K562 (cell line): ENCODE measurements around the gene FRMPD1. TPM values are rescaled to one million over a fixed set of nuclear protein-coding genes. Genes with fewer than 3 reads are reported as not detected.

ENCODE experiments used
- ATAC-seq: fragments of 200-7000 bp; cut with Tn5 transposase; 3 replicates; pipeline ENCODE4 v1.9.1; 2020; ENCODE audit warnings: moderate library complexity
- BruUV-seq: library from RNA; stranded (reverse); fragments of 400-500 nt; replicated peaks from 2 replicates; lab custom pipeline; 2021; lab: Mats Ljungman, UMichigan
- CTCF ChIA-PET: fragments of 300-600 bp; formaldehyde crosslinking; extraction: SDS; loops from one replicate; lab custom pipeline; 2021; ENCODE audit warnings: low intra/inter-chr PET ratio; lab: Yijun Ruan, JAX
- POLR2A ChIA-PET: fragments of 300-600, 350-650 bp; sonication (Branson Sonifier 250); formaldehyde crosslinking; extraction: SDS; loops from one replicate; lab custom pipeline; 2021; ENCODE audit warnings: antibody characterized with exemption, inconsistent platforms; lab: Yijun Ruan, JAX
- DNase-seq, 4 experiments: peaks; one replicate each; pipeline versions ENCODE4 v3.0.0 to v3.0.0-alpha.2; 2011 to 2018; ENCODE audit warnings: low spot score in 3 of 4, mixed read lengths in 3 of 4; ENCODE audit errors: extremely low read depth in 1 of 4
- FAIRE-seq: peaks from 2 replicates; lab custom pipeline; 2011; peaks lifted over from hg19 to GRCh38; lab: Jason Lieb, UNC
- H2AFZ ChIP-seq: 2 replicates; pipeline ENCODE4 v1.6.0; 2011; ENCODE audit warnings: low read depth, low read length, control low read depth, inconsistent platforms
- H3K27ac ChIP-seq: fragments of 200-600 bp; 3 replicates; pipeline ENCODE4 v1.8.0; 2011; ENCODE audit warnings: low read depth, mild to moderate bottlenecking, control low read depth, inconsistent platforms, low read length, moderate library complexity, mixed read lengths; ENCODE audit errors: extremely low read depth
- H3K27me3 ChIP-seq, 2 experiments: fragments of 300-600 bp in 1 of 2; 2 replicates in 1 of 2; 3 replicates in 1 of 2; pipeline versions ENCODE4 v1.6.0 to v1.8.0; 2011; ENCODE audit warnings: inconsistent platforms in 2 of 2, low read length in 2 of 2, mild to moderate bottlenecking in 1 of 2, mixed read lengths in 1 of 2, moderate library complexity in 1 of 2; ENCODE audit not compliant: control insufficient read depth in 2 of 2, insufficient read depth in 2 of 2
- H3K36me3 ChIP-seq: fragments of 300-600 bp; 3 replicates; pipeline ENCODE4 v1.8.0; 2011; ENCODE audit warnings: mild to moderate bottlenecking, low read length, inconsistent platforms; ENCODE audit not compliant: control insufficient read depth, insufficient read depth
- H3K4me1 ChIP-seq, 2 experiments: fragments of 200-600 bp in 1 of 2; replicated peaks in 1 of 2; 2 replicates in 1 of 2; 3 replicates in 1 of 2; pipeline versions ENCODE4 v1.5.1 to v1.8.0; 2011; ENCODE audit warnings: inconsistent platforms in 2 of 2, low read length in 2 of 2, mild to moderate bottlenecking in 1 of 2, mixed read lengths in 1 of 2, moderate library complexity in 1 of 2; ENCODE audit not compliant: control insufficient read depth in 2 of 2, insufficient read depth in 2 of 2
- H3K4me2 ChIP-seq: 2 replicates; pipeline ENCODE4 v1.6.1; 2011; ENCODE audit warnings: low read length, control low read depth, inconsistent platforms, mixed read lengths; ENCODE audit not compliant: insufficient read depth
- H3K4me3 ChIP-seq: fragments of 200-600 bp; sonication (generic), shearing (Covaris generic); 2 replicates; pipeline ENCODE4 v1.5.1; 2016; ENCODE audit warnings: control low read depth, inconsistent platforms
- H3K79me2 ChIP-seq: fragments of 200-600 bp; 3 replicates; pipeline ENCODE4 v1.8.0; 2011; ENCODE audit warnings: low read length, inconsistent platforms; ENCODE audit not compliant: control insufficient read depth, insufficient read depth
- H3K9ac ChIP-seq, 2 experiments: 2 replicates each; pipeline versions ENCODE4 v1.6.0 to v1.6.1; 2011; ENCODE audit warnings: low read depth in 2 of 2, low read length in 2 of 2, control low read depth in 1 of 2, inconsistent platforms in 1 of 2, mild to moderate bottlenecking in 1 of 2, mixed read lengths in 1 of 2; ENCODE audit not compliant: insufficient read depth in 1 of 2
- H3K9me1 ChIP-seq: one replicate; pipeline ENCODE4 v1.6.0; 2011; ENCODE audit warnings: inconsistent platforms, mild to moderate bottlenecking, low read length, moderate library complexity; ENCODE audit not compliant: control insufficient read depth, insufficient read depth
- H3K9me3 ChIP-seq: replicated peaks from 2 replicates; pipeline ENCODE4 v1.5.1; 2011; ENCODE audit warnings: low read depth, low read length, inconsistent platforms; ENCODE audit not compliant: control insufficient read depth, insufficient read depth
- H4K20me1 ChIP-seq: replicated peaks from 2 replicates; pipeline ENCODE4 v1.6.1; 2011; ENCODE audit warnings: low read length, inconsistent platforms, mixed read lengths; ENCODE audit not compliant: control insufficient read depth, insufficient read depth
- ARID3A ChIP-seq: IDR thresholded peaks from 2 replicates; pipeline ENCODE4 v1.6.1; 2012; ENCODE audit warnings: low read depth, low read length, improper control_type of control experiment, borderline replicate concordance
- ASH1L ChIP-seq: fragments of 450-650 bp; IDR thresholded peaks from 2 replicates; pipeline ENCODE4 v1.6.1; 2018; ENCODE audit warnings: borderline replicate concordance, mild to moderate bottlenecking, low read depth; ENCODE audit not compliant: partially characterized antibody
- E2F3 ChIP-seq: fragments of 250-450 bp; sonication (Bioruptor Pico); IDR thresholded peaks from 2 replicates; pipeline ENCODE4 v1.4.0; 2020; ENCODE audit warnings: mild to moderate bottlenecking
- GATAD2B ChIP-seq: fragments of 450-650 bp; IDR thresholded peaks from 2 replicates; pipeline ENCODE4 v1.6.1; 2017; ENCODE audit warnings: mild to moderate bottlenecking, borderline replicate concordance
- GTF2E2 ChIP-seq: fragments of 200-800 bp; sonication (Bioruptor generic); IDR thresholded peaks from 2 replicates; pipeline ENCODE4 v1.6.1; 2016; ENCODE audit warnings: missing genetic modification characterization, missing compliant biosample characterization
- MCM2 ChIP-seq: fragments of 450-650 bp; IDR thresholded peaks from 2 replicates; pipeline ENCODE4 v1.6.1; 2017; ENCODE audit warnings: low read depth, mild to moderate bottlenecking
- MEF2A ChIP-seq: IDR thresholded peaks from 2 replicates; pipeline ENCODE4 v1.6.1; 2011; ENCODE audit warnings: low read depth, mild to moderate bottlenecking, low read length, moderate library complexity; ENCODE audit not compliant: control insufficient read depth
- MNT ChIP-seq, 2 experiments: fragments of 450-650 bp; conservative IDR thresholded peaks; 2 replicates each; pipeline ENCODE4 v1.6.1; 2017; ENCODE audit warnings: mild to moderate bottlenecking in 2 of 2, moderate library complexity in 2 of 2
- NCOA2 ChIP-seq, 2 experiments: fragments of 450-650 bp; IDR thresholded peaks; 2 replicates each; pipeline ENCODE4 v1.6.1; 2018; ENCODE audit warnings: mild to moderate bottlenecking in 2 of 2, moderate library complexity in 1 of 2; ENCODE audit not compliant: partially characterized antibody in 2 of 2
- POLR3G ChIP-seq: IDR thresholded peaks from 2 replicates; pipeline ENCODE4 v1.6.1; 2011; ENCODE audit not compliant: insufficient read length, insufficient replicate concordance; ENCODE audit errors: extremely low read depth
- SREBF2 ChIP-seq: sonication (generic); formaldehyde crosslinking; IDR thresholded peaks from 2 replicates; pipeline ENCODE4 v1.4.0; 2020; ENCODE audit warnings: mild to moderate bottlenecking, missing genetic modification reagents
- TAF7 ChIP-seq: fragments of 450-650 bp; IDR thresholded peaks from 2 replicates; pipeline ENCODE4 v1.6.1; 2016; ENCODE audit warnings: missing genetic modification characterization, missing compliant biosample characterization
- TOE1 ChIP-seq, 2 experiments: fragments of 450-650 bp in 1 of 2; sonication (generic) in 1 of 2; formaldehyde crosslinking in 1 of 2; IDR thresholded peaks; 2 replicates each; pipeline versions ENCODE4 v1.7.1 to v1.8.0; 2016 to 2022; ENCODE audit warnings: borderline replicate concordance in 2 of 2, mild to moderate bottlenecking in 2 of 2, antibody characterized with exemption in 1 of 2, inconsistent platforms in 1 of 2, low read depth in 1 of 2, missing genetic modification reagents in 1 of 2, moderate library complexity in 1 of 2
- ZKSCAN1 ChIP-seq: fragments of 150-350 bp; IDR thresholded peaks from 2 replicates; pipeline ENCODE4 v1.6.1; 2016; ENCODE audit warnings: low read depth, low read length
- WGBS: fragments of 100-300 bp; shearing (Covaris generic); methylation state at CpG from one replicate; pipeline ENCODE4 v1.1.6; 2016; ENCODE audit warnings: low coverage, mixed read lengths; ENCODE audit not compliant: insufficient coverage; ENCODE audit errors: missing lambda C conversion rate; 5-methylcytosine and 5-hydroxymethylcytosine counted together
- in situ Hi-C: fragments of 300-500 bp; cut with MboI; formaldehyde crosslinking; loops from 4 replicates; pipeline ENCODE4 v1.15.0; 2018; ENCODE audit warnings: inconsistent platforms, mixed read lengths
- intact Hi-C: fragments of 100-400 bp; cut with micrococcal nuclease; formaldehyde crosslinking; loops from 2 replicates; pipeline ENCODE4 v1.14.2; 2022
- polyA plus RNA-seq, 8 experiments: library from polyadenylated mRNA; depleted of rRNA in 4 of 8; stranded (reverse) in 5 of 8; unstranded in 3 of 8; fragments of >200 nt; fragmentation: Nextera tagmentation in 2 of 8; fragmentation: Illumina TruSeq in 1 of 8; extraction: Ambion mirVana in 2 of 8; extraction: Trizol in 1 of 8; gene quantifications; 2 replicates each; pipeline versions ENCODE4 v1.2.1 to v1.2.3, GENCODE V29; 2011 to 2014; ENCODE audit warnings: inconsistent platforms in 1 of 8, missing spikeins in 1 of 8
- total RNA-seq, 7 experiments: library from RNA; depleted of rRNA in 6 of 7; stranded (reverse); fragments of >200 nt in 6 of 7; fragmentation: Illumina TruSeq in 2 of 7; extraction: Trizol in 2 of 7; gene quantifications; 2 replicates each; pipeline versions ENCODE4 v1.2.1 to v1.2.3, GENCODE V29; 2011 to 2021; ENCODE audit warnings: low replicate concordance in 1 of 7

The FRMPD1 gene
- total and polyA plus RNA-seq, 9 of the 15 experiments (the other 6 are each of a cell fraction or from before 2014, with no cell fraction given) = not detected

- no peak for FAIRE-seq
- Histone ChIP-seq H3K9me3 (no peaks in the 10 kb centered on the region), H3K9ac (0 out of 4 replicates have a peak overlapping the region, but pooled peaks of 1 of the 2 experiments have one; percentile 38), H3K27me3 (peaks cover 6 to 18% of the 10 kb centered on the region in 2 experiments; a peak in 3 of 5 replicates), H3K4me3 (no peak overlapping the region), H4K20me1 (no peaks in the 10 kb centered on the region), H3K4me2 (no peak overlapping the region), H3K9me1 (no peaks in the 10 kb centered on the region), H3K79me2 (no peaks in the 10 kb centered on the region), H3K27ac (no peak overlapping the region), H2AFZ (no peak overlapping the region), H3K4me1 (peaks cover 0 to 6% of the 10 kb centered on the region in 2 experiments; a peak in 1 of 5 replicates), H3K36me3 (no peaks in the 10 kb centered on the region)
- WGBS = 11% methylated on average over 16 of the region's 16 CpGs
- BruUV-seq = no TSS peak
- no peak for DNase-seq
- intact Hi-C loops (no loop called here), in situ Hi-C loops (no loop called here)
- ATAC-seq = no peak; the same call in 2 of the 3 replicates
- POLR2A ChIA-PET = interaction anchor here (1.1 kb wide), 1 partner anchor 30 kb away, joined by 3 read pairs; no protein-coding TSS in a partner anchor
- CTCF ChIA-PET = no interaction called here
- TF ChIP-seq POLR3G (no peak), MEF2A (no peak), GTF2E2 (tag) (no peak), ASH1L (no peak), GATAD2B (no peak), ARID3A (no peak), MNT (conservative IDR thresholded peaks at IDR 0.05) (no peak), SREBF2 (CRISPR knock-in tag) (no peak), E2F3 (no peak), ZKSCAN1 (no peak), MCM2 (no peak), TOE1 (IDR thresholded peaks at IDR 0.05; ENCODE audit: borderline replicate concordance) (no peak), TOE1 (CRISPR knock-in tag; IDR thresholded peaks at IDR 0.05; ENCODE audit: borderline replicate concordance, low read depth) (no peak), TAF7 (tag) (no peak), NCOA2 (IDR thresholded peaks at IDR 0.05; ENCODE audit: partially characterized antibody in 2 of 2) (no peak)
Measured at GRCh38 chr9:37635808-37636207, 14.9 kb upstream of the FRMPD1 start.
